Measurements from ENCODE around the gene NT5C3B.
"Not testable (repeated sequence)": the region's sequence is repeated elsewhere in the genome, so short reads cannot be mapped to it uniquely, and the experiment has no call there.

Gene NT5C3B

DNA sequence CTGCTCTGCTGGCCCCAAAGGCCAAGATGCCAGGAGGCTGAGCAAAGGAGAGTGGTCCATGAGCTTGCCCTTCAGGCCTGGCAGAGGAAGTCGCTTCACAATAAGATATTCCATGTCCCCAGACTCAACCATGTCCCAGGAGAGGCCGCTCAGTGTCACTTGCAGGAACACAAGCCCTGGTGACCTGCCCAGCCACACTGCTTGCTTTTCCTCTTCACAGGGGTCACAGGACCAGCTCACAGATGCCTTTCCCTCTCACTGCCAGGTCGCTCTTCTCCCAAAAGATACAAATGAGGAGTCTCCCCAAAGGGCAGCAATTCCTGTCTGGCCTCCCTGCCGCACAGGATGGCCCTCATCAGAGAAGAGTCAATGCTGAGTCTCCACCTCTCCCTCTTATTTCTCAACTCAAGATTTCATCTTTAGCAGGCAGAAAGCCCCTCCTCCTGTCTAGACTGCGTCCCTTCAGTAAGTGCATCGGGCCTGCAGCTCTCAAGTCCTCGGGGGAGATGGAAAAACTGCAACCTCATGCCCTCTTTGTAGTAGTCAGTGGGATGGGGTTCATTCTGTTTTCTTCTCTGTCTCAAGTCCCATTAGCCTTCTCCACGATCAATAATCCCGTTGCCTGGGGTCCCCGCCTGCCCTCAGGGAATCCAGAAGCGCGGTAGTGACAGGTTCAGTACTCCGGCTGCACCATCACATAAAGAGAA is 54.5 kb downstream of the NT5C3B start:
- no peak for DNase-seq (ENCODE audit: low read depth)
- TF ChIP-seq, protein P1, sequence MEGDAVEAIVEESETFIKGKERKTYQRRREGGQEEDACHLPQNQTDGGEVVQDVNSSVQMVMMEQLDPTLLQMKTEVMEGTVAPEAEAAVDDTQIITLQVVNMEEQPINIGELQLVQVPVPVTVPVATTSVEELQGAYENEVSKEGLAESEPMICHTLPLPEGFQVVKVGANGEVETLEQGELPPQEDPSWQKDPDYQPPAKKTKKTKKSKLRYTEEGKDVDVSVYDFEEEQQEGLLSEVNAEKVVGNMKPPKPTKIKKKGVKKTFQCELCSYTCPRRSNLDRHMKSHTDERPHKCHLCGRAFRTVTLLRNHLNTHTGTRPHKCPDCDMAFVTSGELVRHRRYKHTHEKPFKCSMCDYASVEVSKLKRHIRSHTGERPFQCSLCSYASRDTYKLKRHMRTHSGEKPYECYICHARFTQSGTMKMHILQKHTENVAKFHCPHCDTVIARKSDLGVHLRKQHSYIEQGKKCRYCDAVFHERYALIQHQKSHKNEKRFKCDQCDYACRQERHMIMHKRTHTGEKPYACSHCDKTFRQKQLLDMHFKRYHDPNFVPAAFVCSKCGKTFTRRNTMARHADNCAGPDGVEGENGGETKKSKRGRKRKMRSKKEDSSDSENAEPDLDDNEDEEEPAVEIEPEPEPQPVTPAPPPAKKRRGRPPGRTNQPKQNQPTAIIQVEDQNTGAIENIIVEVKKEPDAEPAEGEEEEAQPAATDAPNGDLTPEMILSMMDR (IDR thresholded peaks at IDR 0.05; ENCODE audit: control insufficient read depth, insufficient read depth, low read depth, low read length, missing control alignments), result no peak
- H3K4me3 ChIP-seq (ENCODE audit: control insufficient read depth, low read depth, low read length), result no peak overlapping the region

- TF ChIP-seq, protein P1 (IDR thresholded peaks at IDR 0.05; ENCODE audit: control insufficient read depth, insufficient read depth, low read depth, low read length, missing control alignments), result no peak
- no peak overlapping the region for H3K4me3 ChIP-seq (ENCODE audit: control insufficient read depth, low read depth, low read length)
- DNase-seq (ENCODE audit: low read depth), result no peak
Measured at GRCh38 chr17:41779954-41780353, 56.1 kb downstream of the NT5C3B start.

DNA sequence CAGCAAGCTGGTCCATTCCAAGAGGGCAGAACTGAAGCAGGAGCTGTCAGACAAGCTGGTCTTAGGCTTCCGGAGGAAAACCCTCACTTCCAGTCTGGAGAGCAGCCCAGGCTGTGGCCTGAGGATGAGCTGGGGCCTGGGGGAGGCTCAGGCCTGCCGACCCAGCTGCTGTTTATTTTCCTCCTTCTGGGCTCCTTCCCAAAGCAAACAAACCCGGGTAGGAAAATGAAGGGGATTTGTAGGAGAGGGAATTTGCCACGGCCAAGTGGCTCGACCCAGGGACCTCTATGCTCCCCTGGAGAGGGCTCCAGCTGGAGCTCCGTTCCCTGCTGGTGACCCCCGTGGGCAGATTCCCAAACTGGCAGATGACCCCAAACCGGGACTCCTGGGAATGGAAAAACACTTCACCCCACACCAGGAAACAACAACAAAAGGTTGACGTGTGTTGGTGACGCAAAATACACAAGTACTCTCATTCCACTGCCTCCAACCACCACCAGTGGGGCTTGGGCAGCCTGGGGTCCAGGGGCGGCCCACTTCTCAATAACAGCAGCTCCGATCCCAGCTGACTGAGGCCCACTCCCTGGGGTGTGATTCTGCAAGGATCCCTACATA is 58.4 kb downstream of the NT5C3B start:
- DNase-seq (ENCODE audit: low read depth), result peak; percentile 55
- H3K4me3 ChIP-seq (ENCODE audit: control insufficient read depth, low read depth, low read length), result no peak overlapping the region
- TF ChIP-seq, protein P1 (IDR thresholded peaks at IDR 0.05; ENCODE audit: control insufficient read depth, insufficient read depth, low read depth, low read length, missing control alignments), result no peak

- TF ChIP-seq, protein P1 (IDR thresholded peaks at IDR 0.05; ENCODE audit: control insufficient read depth, insufficient read depth, low read depth, low read length, missing control alignments), result peak; percentile 24
- no peak for DNase-seq (ENCODE audit: low read depth)
- no peak overlapping the region for H3K4me3 ChIP-seq (ENCODE audit: control insufficient read depth, low read depth, low read length)
Measured at GRCh38 chr17:41777157-41777573, 58.9 kb downstream of the NT5C3B start.

DNA sequence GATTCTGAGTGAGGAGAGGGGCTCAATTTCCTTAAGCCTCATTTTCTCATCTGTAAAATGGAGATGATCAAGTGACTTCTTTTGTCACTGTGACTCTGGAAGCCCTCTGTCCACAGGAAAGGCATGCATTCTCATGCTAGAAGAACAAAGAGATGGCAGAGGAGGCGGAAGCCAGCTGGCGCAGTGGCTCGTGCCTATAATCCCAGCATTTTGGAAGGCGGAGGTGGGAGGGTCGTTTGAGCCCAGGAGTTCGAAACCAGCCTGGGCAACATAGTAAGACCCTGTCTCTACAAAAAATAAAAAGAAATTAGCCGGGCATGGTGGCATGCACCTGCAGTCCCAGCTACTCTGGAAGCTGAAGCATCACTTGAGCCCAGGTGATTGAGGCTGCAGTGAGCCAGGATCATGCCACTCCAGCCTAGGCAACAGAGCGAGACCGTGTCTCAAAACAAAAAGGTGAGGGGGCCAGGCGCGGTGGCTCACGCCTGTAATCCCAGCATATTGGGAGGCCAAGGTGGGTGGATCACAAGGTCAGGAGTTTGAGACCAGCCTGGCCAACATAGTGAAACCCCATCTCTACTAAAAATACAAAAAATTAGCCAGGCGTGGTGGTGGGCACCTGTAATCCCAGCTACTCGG is 59.7 kb downstream of the NT5C3B start:
- not testable (repeated sequence) for H3K4me3 ChIP-seq (ENCODE audit: control insufficient read depth, low read depth, low read length); DNase-seq (ENCODE audit: low read depth)

GRCh38 chr17:41775394-41776226 is 60.4 kb downstream of the NT5C3B start:
- DNase-seq (ENCODE audit: low read depth), result no peak
- no peak overlapping the region for H3K4me3 ChIP-seq (ENCODE audit: control insufficient read depth, low read depth, low read length)
- TF ChIP-seq, protein P1 (IDR thresholded peaks at IDR 0.05; ENCODE audit: control insufficient read depth, insufficient read depth, low read depth, low read length, missing control alignments), result no peak

All from AG09309 (cell line).